Measurements from ENCODE around the gene DIS3L2.

The DIS3L2 gene

DNA sequence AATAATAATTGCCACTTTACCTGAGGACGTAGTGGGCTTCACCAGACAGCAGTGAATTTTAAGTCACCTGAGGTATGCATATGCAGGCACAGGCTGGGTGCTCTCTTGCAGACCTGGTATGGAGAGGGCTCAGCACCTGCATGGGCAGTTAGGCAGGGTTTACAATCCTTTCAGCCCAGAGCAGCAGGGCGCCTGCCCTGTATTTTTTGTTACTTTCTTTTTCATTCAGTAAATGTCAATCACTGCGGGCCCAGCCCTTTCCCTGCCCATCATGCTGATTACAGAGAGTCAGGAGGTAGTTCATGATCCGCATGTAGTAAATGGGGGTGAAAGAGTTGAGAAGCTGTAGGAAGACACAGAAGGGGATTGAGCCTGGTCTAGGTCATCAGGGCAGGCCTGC lies 270.0 kb downstream of the DIS3L2 start:
- TF ChIP-seq, protein P1, sequence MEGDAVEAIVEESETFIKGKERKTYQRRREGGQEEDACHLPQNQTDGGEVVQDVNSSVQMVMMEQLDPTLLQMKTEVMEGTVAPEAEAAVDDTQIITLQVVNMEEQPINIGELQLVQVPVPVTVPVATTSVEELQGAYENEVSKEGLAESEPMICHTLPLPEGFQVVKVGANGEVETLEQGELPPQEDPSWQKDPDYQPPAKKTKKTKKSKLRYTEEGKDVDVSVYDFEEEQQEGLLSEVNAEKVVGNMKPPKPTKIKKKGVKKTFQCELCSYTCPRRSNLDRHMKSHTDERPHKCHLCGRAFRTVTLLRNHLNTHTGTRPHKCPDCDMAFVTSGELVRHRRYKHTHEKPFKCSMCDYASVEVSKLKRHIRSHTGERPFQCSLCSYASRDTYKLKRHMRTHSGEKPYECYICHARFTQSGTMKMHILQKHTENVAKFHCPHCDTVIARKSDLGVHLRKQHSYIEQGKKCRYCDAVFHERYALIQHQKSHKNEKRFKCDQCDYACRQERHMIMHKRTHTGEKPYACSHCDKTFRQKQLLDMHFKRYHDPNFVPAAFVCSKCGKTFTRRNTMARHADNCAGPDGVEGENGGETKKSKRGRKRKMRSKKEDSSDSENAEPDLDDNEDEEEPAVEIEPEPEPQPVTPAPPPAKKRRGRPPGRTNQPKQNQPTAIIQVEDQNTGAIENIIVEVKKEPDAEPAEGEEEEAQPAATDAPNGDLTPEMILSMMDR (IDR thresholded peaks at IDR 0.05; ENCODE audit: insufficient read depth, low read depth, low read length, missing control alignments): no peak
- DNase-seq (ENCODE audit: low read depth): no peak
- no peak overlapping the region for H3K4me3 ChIP-seq (ENCODE audit: low read length)

DNA sequence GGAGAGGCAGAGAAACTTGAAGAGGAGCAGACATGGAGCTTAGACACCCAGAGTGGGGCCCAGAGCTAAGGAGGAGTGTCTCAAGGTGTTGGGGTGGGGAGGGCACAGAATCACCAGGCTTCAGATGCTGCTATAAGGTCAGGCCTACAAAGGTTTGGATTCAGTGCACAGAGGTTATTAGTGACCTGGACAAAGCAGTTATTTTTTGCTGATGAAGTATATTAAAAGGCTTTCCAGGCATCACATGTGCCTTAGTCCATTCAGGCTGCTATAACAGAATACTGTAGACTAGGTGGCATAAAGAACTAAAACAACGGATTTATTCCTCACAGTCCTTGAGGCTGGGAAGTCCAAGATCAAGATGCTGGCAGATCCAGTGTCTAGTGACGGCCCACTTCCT lies 271.4 kb downstream of the DIS3L2 start:
- no peak for DNase-seq (ENCODE audit: low read depth)
- TF ChIP-seq, protein P1 (IDR thresholded peaks at IDR 0.05; ENCODE audit: insufficient read depth, low read depth, low read length, missing control alignments): no peak

DNA sequence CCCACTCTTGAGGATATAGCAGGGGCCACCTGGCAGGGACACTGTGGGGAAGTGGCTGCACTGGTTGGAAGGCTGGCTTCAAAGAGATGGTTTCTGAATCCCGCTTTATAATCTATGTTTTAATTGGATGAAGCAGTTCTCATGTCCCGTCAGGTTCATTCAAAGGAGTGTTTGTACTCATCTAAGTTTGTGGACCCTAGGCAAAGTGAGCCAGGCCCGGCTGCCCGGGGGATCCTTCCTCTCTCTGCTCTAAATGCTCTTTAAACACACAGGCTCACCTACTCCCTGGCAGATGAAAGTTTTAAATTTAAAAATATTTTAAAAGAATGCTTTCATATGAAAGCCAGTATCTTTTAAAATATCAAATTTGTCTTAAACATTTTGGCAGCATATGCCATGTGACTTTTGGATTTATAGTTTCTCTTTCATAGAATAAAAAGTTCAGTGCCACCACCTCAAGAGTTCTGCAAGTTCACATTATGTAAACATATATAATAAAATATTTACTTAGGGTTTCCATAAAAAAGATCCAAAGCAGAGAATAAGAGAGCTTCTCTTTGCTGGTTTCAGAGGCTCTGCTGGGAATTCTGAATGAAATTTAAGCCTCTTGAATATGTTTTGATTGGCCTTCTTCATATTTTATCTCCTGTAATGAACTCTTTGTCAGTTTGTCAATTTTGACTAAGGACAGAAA lies 273.6 kb downstream of the DIS3L2 start:
- no peak for DNase-seq (ENCODE audit: low read depth)
- no peak overlapping the region for H3K4me3 ChIP-seq (ENCODE audit: low read length)
- TF ChIP-seq, protein P1 (IDR thresholded peaks at IDR 0.05; ENCODE audit: insufficient read depth, low read depth, low read length, missing control alignments): no peak

More for the DNA sequence above, 271.4 kb downstream of the DIS3L2 start:
- no peak overlapping the region for H3K4me3 ChIP-seq (ENCODE audit: low read length)

DNA sequence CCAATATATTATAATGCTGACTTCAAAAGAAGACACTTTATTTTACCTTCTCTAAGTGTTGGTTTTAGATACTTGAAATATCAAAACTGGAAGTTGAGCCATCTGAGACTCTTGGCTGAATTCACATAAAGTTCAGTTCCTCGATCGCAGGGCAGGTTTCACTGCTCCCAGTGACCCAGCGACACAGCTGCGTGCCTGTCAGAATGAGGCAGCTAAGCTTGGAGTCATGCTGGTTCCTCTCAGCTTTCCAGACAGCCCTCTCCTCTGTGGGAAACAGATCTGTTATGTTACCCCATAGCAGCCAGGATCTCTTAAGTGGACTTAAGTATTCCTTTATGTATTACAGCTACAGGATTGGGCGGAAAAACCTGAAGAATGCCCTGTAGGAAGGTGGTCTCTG lies 274.2 kb downstream of the DIS3L2 start:
- no peak overlapping the region for H3K4me3 ChIP-seq (ENCODE audit: low read length)
- peak; percentile 46 for DNase-seq (ENCODE audit: low read depth)
- TF ChIP-seq, protein P1 (IDR thresholded peaks at IDR 0.05; ENCODE audit: insufficient read depth, low read depth, low read length, missing control alignments): no peak

DNA sequence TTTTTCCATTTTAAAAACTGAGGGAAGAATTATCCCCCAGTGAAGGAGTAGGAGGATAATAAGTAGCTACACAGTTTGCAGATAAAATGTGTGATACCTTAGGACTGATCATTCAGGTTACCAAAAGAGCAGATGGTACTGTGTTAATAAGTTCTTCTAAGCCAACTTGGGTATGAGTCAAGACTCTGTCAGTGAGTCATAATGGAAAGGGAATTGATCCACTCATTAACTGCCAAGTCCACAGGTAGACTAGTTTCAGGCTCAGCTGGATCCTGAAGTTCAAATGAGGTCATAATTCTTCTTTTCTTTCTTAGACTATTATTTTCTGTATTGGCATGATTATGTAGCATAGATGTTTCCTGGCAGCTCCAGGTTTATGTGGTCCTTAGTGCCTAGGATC lies 274.7 kb downstream of the DIS3L2 start:
- H3K4me3 ChIP-seq (ENCODE audit: low read length): no peak overlapping the region
- TF ChIP-seq, protein P1 (IDR thresholded peaks at IDR 0.05; ENCODE audit: insufficient read depth, low read depth, low read length, missing control alignments): no peak
- peak; percentile 91 for DNase-seq (ENCODE audit: low read depth)

DNA sequence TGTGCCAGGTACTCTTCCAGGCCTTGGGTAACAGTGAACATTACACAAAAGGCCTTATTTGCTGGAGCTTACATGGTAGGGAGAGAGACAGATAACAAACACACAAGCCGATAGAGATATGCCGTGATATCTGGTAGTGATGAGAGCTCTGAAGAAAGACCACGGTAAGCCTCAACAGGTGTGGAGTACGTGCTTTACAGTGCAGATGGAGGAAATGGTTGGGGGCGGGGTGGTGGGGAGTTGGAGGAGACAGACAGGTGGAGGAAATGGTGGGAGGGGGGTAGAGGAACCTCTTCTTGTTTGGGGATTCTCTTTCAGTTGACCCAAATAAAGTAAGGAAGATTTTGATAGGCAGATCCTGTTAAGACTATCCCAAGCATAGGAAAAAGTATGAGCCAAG lies 276.0 kb downstream of the DIS3L2 start:
- TF ChIP-seq, protein P1 (IDR thresholded peaks at IDR 0.05; ENCODE audit: insufficient read depth, low read depth, low read length, missing control alignments): no peak
- no peak for DNase-seq (ENCODE audit: low read depth)

DNA sequence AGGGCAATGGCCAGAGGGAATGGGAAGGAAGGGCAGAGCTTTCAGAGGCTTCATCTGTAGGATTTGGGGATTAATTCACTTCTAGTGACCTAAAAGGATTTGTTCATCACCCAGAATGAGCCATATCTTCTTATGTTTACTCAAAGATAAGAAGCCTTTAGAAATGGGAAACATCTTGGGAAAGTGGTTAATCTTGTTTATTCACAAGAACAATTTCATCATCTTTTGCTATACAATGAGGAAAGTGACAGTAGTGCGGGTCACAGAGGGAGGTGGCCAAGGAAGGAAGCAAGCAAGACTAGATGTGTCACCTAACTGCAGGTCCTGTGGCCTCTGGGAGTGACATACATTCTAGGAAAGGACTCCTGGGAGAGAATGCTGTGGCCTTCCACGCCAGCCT lies 276.6 kb downstream of the DIS3L2 start:
- TF ChIP-seq, protein P1 (IDR thresholded peaks at IDR 0.05; ENCODE audit: insufficient read depth, low read depth, low read length, missing control alignments): no peak
- peak; percentile 70 for DNase-seq (ENCODE audit: low read depth)
- no peak overlapping the region for H3K4me3 ChIP-seq (ENCODE audit: low read length)

More for the DNA sequence above, 276.0 kb downstream of the DIS3L2 start:
- H3K4me3 ChIP-seq (ENCODE audit: low read length): no peak overlapping the region
